Ascending aorta (tissue), 2 donors: ENCODE results near the gene ENDOG. TPM values are rescaled to one million over a fixed set of nuclear protein-coding genes. Genes with fewer than 3 reads are reported as not detected.
A peak's percentile ranks its signal among the peaks of the same experiment; 100 is the strongest.
"Not testable (repeated sequence)": the region's sequence is repeated elsewhere in the genome, so short reads cannot be mapped to it uniquely, and the experiment has no call there.

Experiments
- DNase-seq, 2 donors: peaks; one replicate each; pipeline ENCODE4 v3.0.0-alpha.2; 2019; ENCODE audit warnings: low spot score in 2 of 2
- H3K27ac ChIP-seq, 2 donors: fragments of 200-600 bp; sonication (generic); one replicate each; pipeline ENCODE4 v1.5.1; 2016 to 2017; ENCODE audit warnings: mild to moderate bottlenecking in 1 of 2
- H3K27me3 ChIP-seq: fragments of 200-600 bp; sonication (generic); one replicate; pipeline ENCODE4 v1.5.1; 2017
- H3K36me3 ChIP-seq, 2 donors: fragments of 200-600 bp; sonication (generic); one replicate each; pipeline ENCODE4 v1.5.1; 2016
- H3K4me1 ChIP-seq, 2 donors: fragments of 200-600 bp; sonication (generic); one replicate each; pipeline ENCODE4 v1.5.1; 2016 to 2017; ENCODE audit warnings: mild to moderate bottlenecking in 1 of 2
- H3K4me3 ChIP-seq, 2 donors: fragments of 200-600 bp; sonication (generic); one replicate each; pipeline ENCODE4 v1.5.1; 2016 to 2017; ENCODE audit warnings: mild to moderate bottlenecking in 1 of 2
- H3K9me3 ChIP-seq, 2 donors: fragments of 200-600 bp; sonication (generic); one replicate each; pipeline ENCODE4 v1.5.1; 2016
- CTCF ChIP-seq, 3 experiments: fragments of 200-600 bp in 2 of 3; fragments of 450-650 bp in 1 of 3; sonication (generic) in 2 of 3; IDR thresholded peaks; one replicate each; pipeline ENCODE4 v1.5.1; 2016 to 2019; ENCODE audit warnings: antibody characterized with exemption in 3 of 3, mild to moderate bottlenecking in 1 of 3, moderate library complexity in 1 of 3
- intact Hi-C: fragments of 100-400 bp; cut with DNase I; formaldehyde crosslinking; loops from one replicate; pipeline ENCODE4 v1.15.1; 2023
- total RNA-seq: library from RNA; depleted of rRNA; stranded (reverse); fragments of >200 nt; gene quantifications from one replicate; pipeline ENCODE4 v1.1.0, GENCODE V29; 2016

Gene ENDOG
- total RNA-seq, 1 donor from 2014 or later, result 59.4 TPM

DNA sequence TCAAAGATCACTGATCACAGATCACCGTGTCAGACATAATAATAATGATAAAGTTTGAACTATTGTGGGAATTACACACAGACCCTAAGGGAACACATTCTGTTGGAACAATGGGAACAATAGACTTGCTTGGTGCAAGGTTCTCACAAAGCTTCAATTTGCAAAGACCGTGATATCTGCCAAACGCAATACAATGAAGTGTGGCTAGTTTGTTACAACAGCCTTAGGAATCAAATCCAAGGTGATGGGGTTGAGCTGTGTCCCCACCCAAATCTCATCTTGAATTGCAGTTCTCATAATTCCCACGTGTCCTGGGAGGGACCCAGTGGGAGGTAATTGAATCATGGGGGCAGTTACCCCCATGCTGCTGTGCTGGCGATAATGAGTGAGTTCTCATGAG lies 42.6 kb downstream of the ENDOG start:
- Histone ChIP-seq H3K27me3 (no peaks in the 10 kb centered on the region), H3K9me3 (no peaks in the 10 kb centered on the region), H3K4me1 (peaks cover 0 to 8% of the 10 kb centered on the region in 2 donors), H3K36me3 (no peaks in the 10 kb centered on the region), H3K27ac (no peak overlapping the region), H3K4me3 (no peak overlapping the region)
- no peak for TF ChIP-seq CTCF (IDR thresholded peaks at IDR 0.05)
- intact Hi-C loops, result loop anchor here (5.0 kb wide), 1 partner anchor 166 kb away; the partner anchor contains the start of gene SH3GLB2
- DNase-seq, result no peak

GRCh38 chr9:128861501-128861900 lies 43.2 kb downstream of the ENDOG start:
- Histone ChIP-seq H3K4me1 (peaks cover 0 to 8% of the 10 kb centered on the region in 2 donors), H3K4me3 (no peak overlapping the region), H3K27me3 (no peaks in the 10 kb centered on the region), H3K36me3 (no peaks in the 10 kb centered on the region), H3K27ac (peak overlapping the region; percentile 4 to 33), H3K9me3 (no peaks in the 10 kb centered on the region)
- intact Hi-C loops, result loop anchor here (5.0 kb wide), 1 partner anchor 166 kb away; the partner anchor contains the start of gene SH3GLB2
- TF ChIP-seq CTCF (IDR thresholded peaks at IDR 0.05), result no peak
- no peak for DNase-seq

- no peaks in the 10 kb centered on the region for H3K27me3 ChIP-seq
- no peaks in the 10 kb centered on the region for H3K9me3 ChIP-seq
- intact Hi-C loops, result loop anchor here (5.0 kb wide), 1 partner anchor 165 kb away; the partner anchor contains the start of gene SH3GLB2
- H3K27ac ChIP-seq, result peak overlapping the region; percentile 4 to 33
- DNase-seq, result no peak
- no peaks in the 10 kb centered on the region for H3K36me3 ChIP-seq
- peaks cover 0 to 8% of the 10 kb centered on the region in 2 donors for H3K4me1 ChIP-seq
- H3K4me3 ChIP-seq, result no peak overlapping the region
- TF ChIP-seq CTCF (IDR thresholded peaks at IDR 0.05), result no peak
Measured at GRCh38 chr9:128862401-128862851, 44.1 kb downstream of the ENDOG start.

- no peaks in the 10 kb centered on the region for H3K27me3 ChIP-seq
- DNase-seq, result peak in 1 of 2 donors; percentile 84
- no peak overlapping the region for H3K4me3 ChIP-seq
- no peaks in the 10 kb centered on the region for H3K9me3 ChIP-seq
- intact Hi-C loops, result loop anchor here (1.0 to 5.0 kb wide), 3 partner anchors 65 to 164 kb away; partner anchors contain the start of gene SH3GLB2
- no peak overlapping the region for H3K27ac ChIP-seq
- peaks cover 0 to 8% of the 10 kb centered on the region in 2 donors for H3K4me1 ChIP-seq
- no peaks in the 10 kb centered on the region for H3K36me3 ChIP-seq
- peak; percentile 93 to 95 (median 94) for TF ChIP-seq CTCF (IDR thresholded peaks at IDR 0.05)
Measured at GRCh38 chr9:128863647-128864046, 45.3 kb downstream of the ENDOG start.

DNA sequence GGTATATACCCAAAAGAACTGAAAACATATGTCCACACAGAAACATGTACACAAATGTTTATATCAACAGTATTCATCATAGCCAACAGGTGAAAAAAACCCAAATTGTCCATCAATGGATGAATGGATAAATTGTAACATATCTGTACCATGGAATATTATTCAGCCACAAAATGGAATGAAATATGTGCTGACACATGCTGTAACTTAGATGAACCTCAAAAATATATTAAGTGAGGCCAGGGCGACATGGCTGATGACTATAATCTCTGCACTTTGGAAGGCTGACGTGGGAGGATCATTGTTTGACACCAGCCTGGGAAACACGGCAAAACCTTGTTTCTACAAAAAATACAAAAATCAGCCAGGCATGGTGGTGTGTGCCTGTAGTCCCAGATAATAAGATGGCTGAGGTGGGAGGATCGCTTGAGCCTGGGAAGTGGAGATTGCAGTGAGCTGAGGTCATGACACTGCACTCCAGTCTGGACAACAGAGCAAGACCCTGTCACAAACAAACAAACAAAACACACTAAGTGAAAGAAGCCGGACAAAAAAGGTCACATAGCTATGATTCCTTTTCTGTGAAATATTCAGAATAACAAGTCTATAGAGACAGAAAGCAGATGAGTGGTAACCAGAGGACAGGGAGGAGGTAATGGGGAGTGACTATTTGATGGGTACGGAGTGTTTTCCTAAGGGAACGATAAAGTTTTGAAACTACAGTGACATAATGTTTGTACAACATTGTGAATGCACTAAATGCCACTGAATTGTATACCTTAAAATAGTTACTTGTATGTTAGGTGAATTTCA lies 52.0 kb downstream of the ENDOG start:
- H3K27me3 ChIP-seq, result no peaks in the 10 kb centered on the region
- no peak overlapping the region for H3K4me3 ChIP-seq
- no peak for TF ChIP-seq CTCF (IDR thresholded peaks at IDR 0.05)
- no peak overlapping the region for H3K27ac ChIP-seq
- no peaks in the 10 kb centered on the region for H3K4me1 ChIP-seq
- peaks cover 6 to 12% of the 10 kb centered on the region in 2 donors for H3K36me3 ChIP-seq
- H3K9me3 ChIP-seq, result no peaks in the 10 kb centered on the region
- intact Hi-C loops, result no loop called here
- no peak for DNase-seq

DNA sequence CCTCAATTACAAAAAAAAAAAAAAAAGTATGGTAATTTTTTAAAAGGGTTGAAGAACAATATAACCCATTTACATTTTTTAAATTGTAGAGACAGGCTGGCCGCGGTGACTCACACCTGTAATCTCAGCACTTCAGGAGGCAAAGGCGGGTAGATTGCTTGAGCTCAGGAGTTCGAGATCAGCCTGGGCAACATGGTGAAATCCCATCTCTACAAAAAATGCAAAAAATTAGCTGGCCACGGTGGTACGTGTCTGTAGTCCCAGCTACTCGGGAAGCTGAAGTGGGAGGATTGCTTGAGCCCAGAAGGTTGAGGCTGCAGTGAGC lies 52.6 kb downstream of the ENDOG start:
- H3K4me1 ChIP-seq, intact Hi-C loops, DNase-seq, H3K9me3 ChIP-seq, H3K4me3 ChIP-seq, H3K27me3 ChIP-seq, H3K27ac ChIP-seq: not testable (repeated sequence)
- peaks cover 6 to 12% of the 10 kb centered on the region in 2 donors for H3K36me3 ChIP-seq
